GDM1 (cell line): Measurements from ENCODE around the gene TOM1L2.
"Not testable (repeated sequence)": the region's sequence is repeated elsewhere in the genome, so short reads cannot be mapped to it uniquely, and the experiment has no call there.

ENCODE experiments used
- DNase-seq: peaks from one replicate; lab custom pipeline; 2025; lab: John Stamatoyannopoulos, UW

TOM1L2 gene

GRCh38 chr17:17972126-17972951, at the start of gene TOM1L2, which contains the start of gene DRC3:
TOM1L2 (minus strand) TSS chr17:17972400; CDS start chr17:17972313, 87 bp downstream.
DRC3 (plus strand) TSS chr17:17972862; CDS start chr17:17977599, 4,737 bp downstream.
- DNase-seq = peak; percentile 99

GRCh38 chr17:18021372-18021771, 49.2 kb upstream of the TOM1L2 start:
- no peak for DNase-seq

- no peak for DNase-seq
These were observed 48.8 kb upstream of the TOM1L2 start for GRCh38 chr17:18020971-18021370.

- DNase-seq = no peak
These were observed 47.6 kb upstream of the TOM1L2 start for GRCh38 chr17:18019838-18020154.

- DNase-seq = no peak
These were observed 46.3 kb upstream of the TOM1L2 start for GRCh38 chr17:18018411-18018921.

- DNase-seq = no peak
These were observed 45.8 kb upstream of the TOM1L2 start for GRCh38 chr17:18017958-18018357.

GRCh38 chr17:18016426-18016825, 44.2 kb upstream of the TOM1L2 start:
- DNase-seq = no peak

GRCh38 chr17:18015593-18015992, 43.4 kb upstream of the TOM1L2 start:
- DNase-seq = no peak

- DNase-seq = no peak
These were observed 41.8 kb upstream of the TOM1L2 start for GRCh38 chr17:18014006-18014405.

- no peak for DNase-seq
These were observed 39.1 kb upstream of the TOM1L2 start for GRCh38 chr17:18011286-18011685.

- no peak for DNase-seq
These were observed 37.6 kb upstream of the TOM1L2 start for GRCh38 chr17:18009609-18010420.

GRCh38 chr17:18008496-18009268, 36.5 kb upstream of the TOM1L2 start:
- no peak for DNase-seq

GRCh38 chr17:18006495-18007239, 34.5 kb upstream of the TOM1L2 start:
- no peak for DNase-seq

GRCh38 chr17:18005496-18005895, 33.3 kb upstream of the TOM1L2 start:
- DNase-seq = no peak

GRCh38 chr17:18004884-18005305, 32.7 kb upstream of the TOM1L2 start:
- no peak for DNase-seq

- DNase-seq = no peak
These were observed 32.1 kb upstream of the TOM1L2 start for GRCh38 chr17:18004345-18004744.

- DNase-seq = no peak
These were observed 30.0 kb upstream of the TOM1L2 start for GRCh38 chr17:18002171-18002570.

- no peak for DNase-seq
These were observed 27.8 kb upstream of the TOM1L2 start for GRCh38 chr17:18000030-18000408.

- no peak for DNase-seq
These were observed 27.3 kb upstream of the TOM1L2 start for GRCh38 chr17:17999364-18000029.

GRCh38 chr17:17998934-17999333, 26.7 kb upstream of the TOM1L2 start:
- no peak for DNase-seq

- not testable (repeated sequence) for DNase-seq
These were observed 23.7 kb upstream of the TOM1L2 start for GRCh38 chr17:17995887-17996286.
